ENCODE data around the gene UNC13D. TPM values are rescaled to one million over a fixed set of nuclear protein-coding genes. Genes with fewer than 3 reads are reported as not detected.
A peak's percentile ranks its signal among the peaks of the same experiment; 100 is the strongest.

UNC13D gene
- total RNA-seq, 1 experiment from 2014 or later: 12.7 TPM

DNA sequence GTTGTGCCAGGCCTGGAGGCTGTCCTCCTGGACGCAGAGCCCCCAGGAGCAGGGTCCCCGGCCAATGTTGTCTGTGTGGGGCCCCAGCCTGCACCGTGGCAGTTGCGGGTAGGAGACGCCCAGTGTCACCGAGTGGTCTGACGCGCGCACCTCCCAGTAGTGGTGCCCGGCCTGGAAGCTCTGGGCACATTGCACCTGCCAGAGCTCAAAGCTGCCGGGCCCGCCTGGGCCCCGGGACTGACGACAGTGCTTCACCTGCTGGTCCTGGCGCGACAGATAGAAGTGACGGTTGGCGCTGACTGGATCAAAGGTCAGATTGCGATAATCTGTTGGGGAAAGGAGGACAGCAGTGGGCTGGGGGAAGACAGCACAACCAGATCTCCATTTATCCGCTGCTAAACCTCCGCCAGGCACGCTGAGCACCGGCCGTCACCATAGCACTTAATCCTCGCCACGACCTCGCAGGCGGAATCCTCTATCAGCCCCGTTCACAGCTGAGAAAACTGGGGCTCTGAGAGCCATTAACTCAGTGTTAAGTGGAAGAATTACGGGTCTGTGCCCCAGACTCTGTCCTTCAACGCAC is 46.9 kb upstream of the UNC13D start:
- TF ChIP-seq SIN3A (IDR thresholded peaks at IDR 0.05; ENCODE audit: borderline replicate concordance, insufficient read depth, low read depth, low read length) (no peak), TCF7L2 (IDR thresholded peaks at IDR 0.05; ENCODE audit: low read depth, low read length) (no peak), POLR2AphosphoS5 (IDR thresholded peaks at IDR 0.05; ENCODE audit: low read depth, low read length) (no peak)
- TF ChIP-seq, protein P1, sequence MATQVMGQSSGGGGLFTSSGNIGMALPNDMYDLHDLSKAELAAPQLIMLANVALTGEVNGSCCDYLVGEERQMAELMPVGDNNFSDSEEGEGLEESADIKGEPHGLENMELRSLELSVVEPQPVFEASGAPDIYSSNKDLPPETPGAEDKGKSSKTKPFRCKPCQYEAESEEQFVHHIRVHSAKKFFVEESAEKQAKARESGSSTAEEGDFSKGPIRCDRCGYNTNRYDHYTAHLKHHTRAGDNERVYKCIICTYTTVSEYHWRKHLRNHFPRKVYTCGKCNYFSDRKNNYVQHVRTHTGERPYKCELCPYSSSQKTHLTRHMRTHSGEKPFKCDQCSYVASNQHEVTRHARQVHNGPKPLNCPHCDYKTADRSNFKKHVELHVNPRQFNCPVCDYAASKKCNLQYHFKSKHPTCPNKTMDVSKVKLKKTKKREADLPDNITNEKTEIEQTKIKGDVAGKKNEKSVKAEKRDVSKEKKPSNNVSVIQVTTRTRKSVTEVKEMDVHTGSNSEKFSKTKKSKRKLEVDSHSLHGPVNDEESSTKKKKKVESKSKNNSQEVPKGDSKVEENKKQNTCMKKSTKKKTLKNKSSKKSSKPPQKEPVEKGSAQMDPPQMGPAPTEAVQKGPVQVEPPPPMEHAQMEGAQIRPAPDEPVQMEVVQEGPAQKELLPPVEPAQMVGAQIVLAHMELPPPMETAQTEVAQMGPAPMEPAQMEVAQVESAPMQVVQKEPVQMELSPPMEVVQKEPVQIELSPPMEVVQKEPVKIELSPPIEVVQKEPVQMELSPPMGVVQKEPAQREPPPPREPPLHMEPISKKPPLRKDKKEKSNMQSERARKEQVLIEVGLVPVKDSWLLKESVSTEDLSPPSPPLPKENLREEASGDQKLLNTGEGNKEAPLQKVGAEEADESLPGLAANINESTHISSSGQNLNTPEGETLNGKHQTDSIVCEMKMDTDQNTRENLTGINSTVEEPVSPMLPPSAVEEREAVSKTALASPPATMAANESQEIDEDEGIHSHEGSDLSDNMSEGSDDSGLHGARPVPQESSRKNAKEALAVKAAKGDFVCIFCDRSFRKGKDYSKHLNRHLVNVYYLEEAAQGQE (IDR thresholded peaks at IDR 0.05; ENCODE audit: insufficient read depth in 1 of 2, low read depth in 2 of 2, low read length in 1 of 2): no peak
- TF ChIP-seq, protein P2, sequence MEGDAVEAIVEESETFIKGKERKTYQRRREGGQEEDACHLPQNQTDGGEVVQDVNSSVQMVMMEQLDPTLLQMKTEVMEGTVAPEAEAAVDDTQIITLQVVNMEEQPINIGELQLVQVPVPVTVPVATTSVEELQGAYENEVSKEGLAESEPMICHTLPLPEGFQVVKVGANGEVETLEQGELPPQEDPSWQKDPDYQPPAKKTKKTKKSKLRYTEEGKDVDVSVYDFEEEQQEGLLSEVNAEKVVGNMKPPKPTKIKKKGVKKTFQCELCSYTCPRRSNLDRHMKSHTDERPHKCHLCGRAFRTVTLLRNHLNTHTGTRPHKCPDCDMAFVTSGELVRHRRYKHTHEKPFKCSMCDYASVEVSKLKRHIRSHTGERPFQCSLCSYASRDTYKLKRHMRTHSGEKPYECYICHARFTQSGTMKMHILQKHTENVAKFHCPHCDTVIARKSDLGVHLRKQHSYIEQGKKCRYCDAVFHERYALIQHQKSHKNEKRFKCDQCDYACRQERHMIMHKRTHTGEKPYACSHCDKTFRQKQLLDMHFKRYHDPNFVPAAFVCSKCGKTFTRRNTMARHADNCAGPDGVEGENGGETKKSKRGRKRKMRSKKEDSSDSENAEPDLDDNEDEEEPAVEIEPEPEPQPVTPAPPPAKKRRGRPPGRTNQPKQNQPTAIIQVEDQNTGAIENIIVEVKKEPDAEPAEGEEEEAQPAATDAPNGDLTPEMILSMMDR (IDR thresholded peaks at IDR 0.05): no peak
- no peaks in the 10 kb centered on the region for H3K36me3 ChIP-seq (ENCODE audit: control insufficient read depth, insufficient read depth, low read length)
- intact Hi-C loops (cut with micrococcal nuclease; ENCODE audit: unreplicated experiment) (no loop called here), in situ Hi-C loops (cut with HindIII; ENCODE audit: low pct_unique_long_range_greater_than_20kb, low sequenced_read_pairs) (no loop called here)
- no peaks in the 10 kb centered on the region for H3K9me3 ChIP-seq (ENCODE audit: control insufficient read depth, insufficient read depth, low read depth, low read length)
- no peak for DNase-seq (ENCODE audit: low read depth, low spot score)
- CTCF ChIA-PET: no interaction called here
- POLR2A ChIA-PET: no interaction called here
- no peaks in the 10 kb centered on the region for H3K27me3 ChIP-seq (ENCODE audit: control insufficient read depth, insufficient read depth, low read length)
- BruUV-seq (replicated peaks): no TSS peak
- no peak overlapping the region for H3K4me3 ChIP-seq (ENCODE audit: low read depth in 2 of 2, low read length in 2 of 2)
- peaks cover 11% of the 10 kb centered on the region for H3K4me1 ChIP-seq (ENCODE audit: control insufficient read depth, insufficient read depth, low read length)
- H3K27ac ChIP-seq (ENCODE audit: low read length): no peak overlapping the region
- ATAC-seq: no peak

DNA sequence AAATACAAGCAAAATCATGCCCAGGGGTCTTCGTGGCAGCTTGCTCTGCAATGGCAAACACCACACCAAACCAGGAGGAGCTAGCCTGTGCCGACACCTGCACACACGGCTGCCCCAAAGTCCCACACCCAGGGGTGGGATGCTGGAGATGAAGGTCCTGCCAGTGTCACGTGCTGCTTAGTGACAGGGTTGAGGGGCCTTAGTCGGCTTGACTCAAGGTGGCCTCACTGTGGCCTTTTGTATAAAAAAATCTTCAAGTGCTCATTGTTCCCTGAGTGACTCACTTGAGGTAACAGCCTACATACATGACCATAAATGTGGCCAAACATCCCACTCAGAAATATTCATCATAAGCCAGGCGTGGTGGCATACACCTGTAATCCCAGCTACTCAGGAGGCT is 45.2 kb upstream of the UNC13D start:
- Histone ChIP-seq H3K9me3 (ENCODE audit: control insufficient read depth, insufficient read depth, low read depth, low read length) (no peaks in the 10 kb centered on the region), H3K4me1 (ENCODE audit: control insufficient read depth, insufficient read depth, low read length) (no peaks in the 10 kb centered on the region), H3K4me3 (ENCODE audit: low read depth in 2 of 2, low read length in 2 of 2) (no peak overlapping the region), H3K27ac (ENCODE audit: low read length) (no peak overlapping the region), H3K36me3 (ENCODE audit: control insufficient read depth, insufficient read depth, low read length) (no peaks in the 10 kb centered on the region), H3K27me3 (ENCODE audit: control insufficient read depth, insufficient read depth, low read length) (no peaks in the 10 kb centered on the region)
- ChIA-PET CTCF (no interaction called here), POLR2A (interaction anchor here (1.4 kb wide), 1 partner anchor 11 kb away, joined by 16 read pairs; the partner anchor contains the start of gene TRIM47)
- TF ChIP-seq POLR2AphosphoS5 (IDR thresholded peaks at IDR 0.05; ENCODE audit: low read depth, low read length): no peak
- TF ChIP-seq, protein P2 (IDR thresholded peaks at IDR 0.05): no peak
- TF ChIP-seq TCF7L2 (IDR thresholded peaks at IDR 0.05; ENCODE audit: low read depth, low read length): no peak
- TF ChIP-seq, protein P1 (IDR thresholded peaks at IDR 0.05; ENCODE audit: insufficient read depth in 1 of 2, low read depth in 2 of 2, low read length in 1 of 2): no peak
- TF ChIP-seq SIN3A (IDR thresholded peaks at IDR 0.05; ENCODE audit: borderline replicate concordance, insufficient read depth, low read depth, low read length): no peak
- in situ Hi-C loops (cut with HindIII; ENCODE audit: low pct_unique_long_range_greater_than_20kb, low sequenced_read_pairs): no loop called here
- ATAC-seq: no peak
- intact Hi-C loops (cut with micrococcal nuclease; ENCODE audit: unreplicated experiment): no loop called here
- no peak for DNase-seq (ENCODE audit: low read depth, low spot score)
- BruUV-seq (replicated peaks): TSS peak; percentile 86
